Endothelial cell of umbilical vein (primary cell): ENCODE measurements around the gene MT1M. TPM values are rescaled to one million over a fixed set of nuclear protein-coding genes. Genes with fewer than 3 reads are reported as not detected.

Experiments
- BruUV-seq: library from RNA; stranded (reverse); fragments of 400-500 nt; replicated peaks from 2 replicates; lab custom pipeline; 2021; lab: Mats Ljungman, UMichigan
- CTCF ChIA-PET: fragments of 300-600, 350-600 bp; sonication (Branson Sonifier 250); formaldehyde crosslinking; loops from one replicate; lab custom pipeline; 2021; ENCODE audit warnings: antibody characterized with exemption, inconsistent platforms; lab: Charles Lee
- POLR2A ChIA-PET: fragments of 300-600, 350-600 bp; sonication (Branson Sonifier 250); formaldehyde crosslinking; loops from one replicate; lab custom pipeline; 2021; ENCODE audit warnings: antibody characterized with exemption, inconsistent platforms; lab: Charles Lee
- DNase-seq: peaks from one replicate; pipeline ENCODE4 v3.0.0-alpha.2; 2011; ENCODE audit warnings: low read depth, low spot score
- FAIRE-seq: peaks from 2 replicates; lab custom pipeline; 2011; peaks lifted over from hg19 to GRCh38; lab: Jason Lieb, UNC
- H2AFZ ChIP-seq: 2 replicates; pipeline ENCODE4 v1.6.0; 2012; ENCODE audit warnings: low read depth, low read length, control low read depth, inconsistent platforms
- H3K27ac ChIP-seq: 2 replicates; pipeline ENCODE4 v1.5.1; 2011; ENCODE audit warnings: low read depth, mild to moderate bottlenecking, control low read depth, low read length, moderate library complexity; ENCODE audit not compliant: insufficient read depth
- H3K27me3 ChIP-seq, 2 experiments: 2 replicates each; pipeline versions ENCODE4 v1.6.0 to v1.6.1; 2011; ENCODE audit warnings: low read length in 2 of 2, mixed read lengths in 1 of 2; ENCODE audit not compliant: control insufficient read depth in 2 of 2, insufficient read depth in 2 of 2
- H3K36me3 ChIP-seq, 2 experiments: 2 replicates in 1 of 2; 3 replicates in 1 of 2; pipeline ENCODE4 v1.5.1; 2011; ENCODE audit warnings: low read length in 2 of 2, mild to moderate bottlenecking in 1 of 2, moderate library complexity in 1 of 2; ENCODE audit not compliant: control insufficient read depth in 2 of 2, insufficient read depth in 2 of 2; ENCODE audit errors: extremely low read depth in 1 of 2
- H3K4me1 ChIP-seq: 3 replicates; pipeline ENCODE4 v1.5.1; 2011; ENCODE audit warnings: mild to moderate bottlenecking, low read length; ENCODE audit not compliant: control insufficient read depth, insufficient read depth; ENCODE audit errors: extremely low read depth
- H3K4me2 ChIP-seq: 2 replicates; pipeline ENCODE4 v1.6.1; 2011; ENCODE audit warnings: low read length, control low read depth, mixed read lengths; ENCODE audit not compliant: insufficient read depth
- H3K4me3 ChIP-seq, 3 experiments: fragments of 200-600 bp in 1 of 3; sonication (generic), shearing (Covaris generic) in 1 of 3; replicated peaks in 1 of 3; 2 replicates each; pipeline ENCODE4 v1.5.1; 2011 to 2016; ENCODE audit warnings: control low read depth in 3 of 3, low read length in 3 of 3, mild to moderate bottlenecking in 2 of 3, inconsistent platforms in 1 of 3, low read depth in 1 of 3, moderate library complexity in 1 of 3; ENCODE audit not compliant: insufficient read depth in 1 of 3
- H3K79me2 ChIP-seq: 2 replicates; pipeline ENCODE4 v1.6.0; 2012; ENCODE audit warnings: low read length, inconsistent platforms; ENCODE audit not compliant: control insufficient read depth, insufficient read depth
- H3K9ac ChIP-seq: replicated peaks from 2 replicates; pipeline ENCODE3; 2011; ENCODE audit warnings: low read length, control low read depth; ENCODE audit not compliant: insufficient read depth; ENCODE audit errors: extremely low read depth
- H3K9me1 ChIP-seq: replicated peaks from 3 replicates; pipeline ENCODE4 v1.6.0; 2011; ENCODE audit warnings: mild to moderate bottlenecking, low read length; ENCODE audit not compliant: control insufficient read depth, insufficient read depth; ENCODE audit errors: extremely low read depth
- H3K9me3 ChIP-seq: replicated peaks from 2 replicates; pipeline ENCODE4 v1.5.1; 2012; ENCODE audit warnings: low read length, inconsistent platforms; ENCODE audit not compliant: control insufficient read depth, insufficient read depth
- H4K20me1 ChIP-seq: replicated peaks from 2 replicates; pipeline ENCODE3; 2011; ENCODE audit warnings: mild to moderate bottlenecking, low read length; ENCODE audit not compliant: control insufficient read depth, insufficient read depth; ENCODE audit errors: extremely low read depth
- EZH2 ChIP-seq: IDR thresholded peaks from 2 replicates; pipeline ENCODE4 v1.6.1; 2012; ENCODE audit warnings: borderline replicate concordance, low read depth, mild to moderate bottlenecking, moderate library complexity, low read length, inconsistent platforms; ENCODE audit not compliant: severe bottlenecking
- FOS ChIP-seq: IDR thresholded peaks from 2 replicates; pipeline ENCODE4 v1.6.1; 2011; ENCODE audit warnings: mild to moderate bottlenecking, low read length, moderate library complexity, borderline replicate concordance; ENCODE audit not compliant: insufficient read depth
- GATA2 ChIP-seq: IDR thresholded peaks from 2 replicates; pipeline ENCODE4 v1.7.0; 2011; ENCODE audit warnings: low read depth, mild to moderate bottlenecking, moderate library complexity, mixed read lengths, low read length; ENCODE audit not compliant: insufficient read length, insufficient read depth
- JUN ChIP-seq: IDR thresholded peaks from 2 replicates; pipeline ENCODE4 v1.6.1; 2011; ENCODE audit warnings: borderline replicate concordance, low read depth; ENCODE audit not compliant: insufficient read length, insufficient read depth
- MYC ChIP-seq: IDR thresholded peaks from one replicate; pipeline ENCODE4 v1.6.1; 2011; ENCODE audit warnings: mild to moderate bottlenecking, low read depth, low read length
- POLR2A ChIP-seq: IDR thresholded peaks from 2 replicates; pipeline ENCODE4 v1.6.1; 2012; ENCODE audit warnings: low read depth, mild to moderate bottlenecking, control low read depth, low read length
- dilution Hi-C: fragments of 300-500 bp; cut with MboI; formaldehyde crosslinking; loops from one replicate; pipeline ENCODE4 v1.15.0; 2019; ENCODE audit warnings: low sequenced_read_pairs; ENCODE audit not compliant: extremely low pct_ligation_motif_present
- intact Hi-C: fragments of 100-400 bp; cut with micrococcal nuclease; formaldehyde crosslinking; loops from one replicate; pipeline ENCODE4 v1.10.0; 2022
- polyA plus RNA-seq, 4 experiments: library from polyadenylated mRNA; depleted of rRNA in 3 of 4; stranded (reverse) in 3 of 4; unstranded in 1 of 4; fragments of >200 nt; gene quantifications; 2 replicates each; pipeline versions ENCODE4 v1.2.1 to v1.2.3, GENCODE V29; 2011 to 2012; ENCODE audit warnings: missing spikeins in 1 of 4
- total RNA-seq: library from RNA; stranded (reverse); gene quantifications from 2 replicates; pipeline ENCODE4 v1.2.3, GENCODE V29; 2021
- TF ChIP-seq, protein P1 (sequence below), 2 donors: IDR thresholded peaks; 1 replicate in 1 of 2; 2 replicates in 1 of 2; pipeline ENCODE4 v1.5.1; 2011; ENCODE audit warnings: low read length in 2 of 2, mild to moderate bottlenecking in 2 of 2, moderate library complexity in 2 of 2, control low read depth in 1 of 2, inconsistent platforms in 1 of 2, low read depth in 1 of 2; ENCODE audit not compliant: insufficient read depth in 1 of 2; ENCODE audit errors: extremely low read depth in 1 of 2
- TF ChIP-seq, protein P2 (sequence below): IDR thresholded peaks from 2 replicates; pipeline ENCODE4 v1.6.1; 2011; ENCODE audit not compliant: insufficient read depth, insufficient read length

The MT1M gene
- total and polyA plus RNA-seq, 2 donors (not counting 3 experiments of a cell fraction or from before 2014, with no cell fraction given): 4.3 to 4.6 TPM

DNA sequence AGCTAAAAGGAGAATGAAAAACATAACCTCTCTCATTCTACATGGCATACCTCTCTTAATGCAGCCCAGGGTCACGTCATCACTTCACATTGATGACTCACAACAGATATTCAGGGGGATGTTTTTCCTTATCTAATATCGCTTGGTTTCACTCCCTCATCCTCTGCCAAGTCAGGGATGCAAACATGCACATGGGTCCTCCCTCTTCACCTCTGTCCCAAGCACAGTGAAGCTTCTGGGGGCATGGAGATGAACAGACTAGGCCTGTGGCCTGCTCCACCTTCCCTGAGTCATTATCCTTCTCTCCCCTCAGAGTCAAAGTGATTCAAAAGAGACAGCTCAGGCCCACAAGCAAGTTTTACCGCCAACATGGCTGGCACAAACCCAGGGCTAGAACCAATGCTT is 26.4 kb upstream of the MT1M start:
- Histone ChIP-seq H3K9me3 (no peaks in the 10 kb centered on the region), H3K27me3 (no peaks in the 10 kb centered on the region), H2AFZ (no peak overlapping the region), H3K4me1 (peaks cover 41% of the 10 kb centered on the region), H3K9me1 (no peaks in the 10 kb centered on the region), H3K4me2 (peak overlapping the region; percentile 77), H3K27ac (peak overlapping the region; percentile 99), H4K20me1 (no peaks in the 10 kb centered on the region), H3K36me3 (no peaks in the 10 kb centered on the region), H3K4me3 (peak overlapping the region in 1 of 3 experiments; percentile 8), H3K9ac (peak overlapping the region; percentile 77), H3K79me2 (peaks cover 12% of the 10 kb centered on the region)
- TF ChIP-seq, protein P1, sequence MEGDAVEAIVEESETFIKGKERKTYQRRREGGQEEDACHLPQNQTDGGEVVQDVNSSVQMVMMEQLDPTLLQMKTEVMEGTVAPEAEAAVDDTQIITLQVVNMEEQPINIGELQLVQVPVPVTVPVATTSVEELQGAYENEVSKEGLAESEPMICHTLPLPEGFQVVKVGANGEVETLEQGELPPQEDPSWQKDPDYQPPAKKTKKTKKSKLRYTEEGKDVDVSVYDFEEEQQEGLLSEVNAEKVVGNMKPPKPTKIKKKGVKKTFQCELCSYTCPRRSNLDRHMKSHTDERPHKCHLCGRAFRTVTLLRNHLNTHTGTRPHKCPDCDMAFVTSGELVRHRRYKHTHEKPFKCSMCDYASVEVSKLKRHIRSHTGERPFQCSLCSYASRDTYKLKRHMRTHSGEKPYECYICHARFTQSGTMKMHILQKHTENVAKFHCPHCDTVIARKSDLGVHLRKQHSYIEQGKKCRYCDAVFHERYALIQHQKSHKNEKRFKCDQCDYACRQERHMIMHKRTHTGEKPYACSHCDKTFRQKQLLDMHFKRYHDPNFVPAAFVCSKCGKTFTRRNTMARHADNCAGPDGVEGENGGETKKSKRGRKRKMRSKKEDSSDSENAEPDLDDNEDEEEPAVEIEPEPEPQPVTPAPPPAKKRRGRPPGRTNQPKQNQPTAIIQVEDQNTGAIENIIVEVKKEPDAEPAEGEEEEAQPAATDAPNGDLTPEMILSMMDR (IDR thresholded peaks at IDR 0.05; ENCODE audit: extremely low read depth in 1 of 2, insufficient read depth in 1 of 2, low read depth in 1 of 2, low read length in 2 of 2): no peak
- TF ChIP-seq JUN (peak; percentile 78), POLR2A (no peak), GATA2 (peak; percentile 67), EZH2 (no peak), MYC (no peak), FOS (peak; percentile 78)
- TF ChIP-seq, protein P2, sequence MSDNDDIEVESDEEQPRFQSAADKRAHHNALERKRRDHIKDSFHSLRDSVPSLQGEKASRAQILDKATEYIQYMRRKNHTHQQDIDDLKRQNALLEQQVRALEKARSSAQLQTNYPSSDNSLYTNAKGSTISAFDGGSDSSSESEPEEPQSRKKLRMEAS: no peak
- dilution Hi-C loops (no loop called here), intact Hi-C loops (loop anchor here (2.0 kb wide), 2 partner anchors 155 to 581 kb away; partner anchors contain the start of genes NUDT21, OGFOD1, PSME3IP1 and RSPRY1)
- ChIA-PET CTCF (interaction anchor here (1.0 to 7.8 kb wide), 6 partner anchors 20 to 122 kb away, joined by 4 to 118 read pairs (median 4); partner anchors contain the start of gene MT1E), POLR2A (interaction anchor here (0.7 to 3.4 kb wide), 3 partner anchors 20 to 90 kb away, joined by 3 to 20 read pairs (median 4); partner anchors contain the start of gene MT1E)
- peak; percentile 50 for FAIRE-seq
- DNase-seq: no peak
- BruUV-seq: no TSS peak
